OCI-LY7 (cell line): ENCODE data around the gene HOXD4.

Experiments used
- EZH2phosphoT487 ChIP-seq: fragments of 200-600 bp; sonication (generic); IDR thresholded peaks from 2 replicates; pipeline ENCODE4 v1.6.1; 2018; ENCODE audit warnings: low read depth, borderline replicate concordance, mild to moderate bottlenecking, mixed run types, antibody characterized with exemption, low read length, moderate library complexity, mixed read lengths
- TF ChIP-seq, protein P1 (sequence below): fragments of 200-600 bp; sonication (generic); conservative IDR thresholded peaks from 2 replicates; pipeline ENCODE4 v1.5.1; 2014; ENCODE audit warnings: mild to moderate bottlenecking, antibody characterized with exemption, low read length, moderate library complexity, mixed read lengths

DNA sequence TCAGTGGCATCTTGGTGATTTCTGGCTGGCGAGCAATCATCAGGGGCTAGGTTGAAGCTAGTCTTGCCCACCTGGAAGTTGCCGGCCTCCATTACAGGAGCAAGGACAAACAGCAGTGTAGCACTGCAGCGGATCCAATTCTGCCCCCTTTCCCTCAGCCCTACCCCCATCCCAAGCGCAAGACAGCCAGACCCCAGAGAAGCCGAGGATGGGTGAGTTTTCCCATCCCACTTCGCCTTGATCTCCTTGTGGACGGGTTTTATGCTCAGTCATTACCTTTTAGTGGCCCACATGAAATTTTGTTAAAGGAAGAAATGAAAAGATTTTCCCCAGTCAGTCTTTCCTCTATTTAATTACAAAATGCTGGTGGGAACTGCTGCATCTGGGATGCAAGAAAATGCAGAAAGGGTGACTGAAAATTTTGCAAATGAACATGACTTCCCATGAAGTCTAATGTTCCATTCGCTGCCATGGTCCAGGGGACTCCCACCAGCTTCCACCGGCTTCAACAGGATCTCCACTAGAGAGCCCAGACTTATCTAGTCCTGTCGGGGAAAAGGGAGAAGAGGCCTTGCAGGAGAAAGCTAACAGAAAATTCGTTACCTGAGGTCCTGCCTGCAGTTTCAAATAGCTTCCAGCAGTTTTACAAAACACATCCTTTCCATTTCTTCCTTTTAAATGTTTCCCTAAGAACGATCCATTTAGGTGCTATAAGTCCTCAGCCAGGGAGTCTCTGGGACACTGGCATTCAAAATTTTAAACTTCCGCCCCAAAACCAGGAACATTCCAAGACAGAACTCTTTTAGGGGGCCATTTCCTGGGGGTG lies 30.8 kb upstream of the HOXD4 start:
- TF ChIP-seq, protein P1, sequence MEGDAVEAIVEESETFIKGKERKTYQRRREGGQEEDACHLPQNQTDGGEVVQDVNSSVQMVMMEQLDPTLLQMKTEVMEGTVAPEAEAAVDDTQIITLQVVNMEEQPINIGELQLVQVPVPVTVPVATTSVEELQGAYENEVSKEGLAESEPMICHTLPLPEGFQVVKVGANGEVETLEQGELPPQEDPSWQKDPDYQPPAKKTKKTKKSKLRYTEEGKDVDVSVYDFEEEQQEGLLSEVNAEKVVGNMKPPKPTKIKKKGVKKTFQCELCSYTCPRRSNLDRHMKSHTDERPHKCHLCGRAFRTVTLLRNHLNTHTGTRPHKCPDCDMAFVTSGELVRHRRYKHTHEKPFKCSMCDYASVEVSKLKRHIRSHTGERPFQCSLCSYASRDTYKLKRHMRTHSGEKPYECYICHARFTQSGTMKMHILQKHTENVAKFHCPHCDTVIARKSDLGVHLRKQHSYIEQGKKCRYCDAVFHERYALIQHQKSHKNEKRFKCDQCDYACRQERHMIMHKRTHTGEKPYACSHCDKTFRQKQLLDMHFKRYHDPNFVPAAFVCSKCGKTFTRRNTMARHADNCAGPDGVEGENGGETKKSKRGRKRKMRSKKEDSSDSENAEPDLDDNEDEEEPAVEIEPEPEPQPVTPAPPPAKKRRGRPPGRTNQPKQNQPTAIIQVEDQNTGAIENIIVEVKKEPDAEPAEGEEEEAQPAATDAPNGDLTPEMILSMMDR, result no peak
- no peak for TF ChIP-seq EZH2phosphoT487
